ENCODE results near the gene SHANK1. TPM values are rescaled to one million over a fixed set of nuclear protein-coding genes. Genes with fewer than 3 reads are reported as not detected.

The SHANK1 gene
- total RNA-seq, 6 donors from 2014 or later: 0.40 to 0.54 TPM; not detected in 4

- ATAC-seq (ENCODE audit: low FRiP score in 2 of 2) (no peak), DNase-seq (no peak)
- peaks cover 2 to 37% (median 24%) of the 10 kb centered on the region in 4 donors for H3K27me3 ChIP-seq
- no peaks in the 10 kb centered on the region for H3K9me3 ChIP-seq
- 51% methylated on average over 7 of the region's 8 CpGs; no CpG with 5 or more reads in 1 of the 2 donors for WGBS, 2 donors
- TF ChIP-seq EP300 (IDR thresholded peaks at IDR 0.05) (no peak), POLR2AphosphoS5 (IDR thresholded peaks at IDR 0.05) (no peak), POLR2A (IDR thresholded peaks at IDR 0.05) (no peak), CTCF (IDR thresholded peaks at IDR 0.05) (no peak)
- H3K36me3 ChIP-seq: no peaks in the 10 kb centered on the region
- peaks cover 22 to 46% (median 34%) of the 10 kb centered on the region in 4 donors for H3K4me1 ChIP-seq
- H3K27ac ChIP-seq: no peak overlapping the region
- H3K4me3 ChIP-seq: no peak overlapping the region
These were observed 1.3 kb upstream of the SHANK1 start for GRCh38 chr19:50720921-50721381.

DNA sequence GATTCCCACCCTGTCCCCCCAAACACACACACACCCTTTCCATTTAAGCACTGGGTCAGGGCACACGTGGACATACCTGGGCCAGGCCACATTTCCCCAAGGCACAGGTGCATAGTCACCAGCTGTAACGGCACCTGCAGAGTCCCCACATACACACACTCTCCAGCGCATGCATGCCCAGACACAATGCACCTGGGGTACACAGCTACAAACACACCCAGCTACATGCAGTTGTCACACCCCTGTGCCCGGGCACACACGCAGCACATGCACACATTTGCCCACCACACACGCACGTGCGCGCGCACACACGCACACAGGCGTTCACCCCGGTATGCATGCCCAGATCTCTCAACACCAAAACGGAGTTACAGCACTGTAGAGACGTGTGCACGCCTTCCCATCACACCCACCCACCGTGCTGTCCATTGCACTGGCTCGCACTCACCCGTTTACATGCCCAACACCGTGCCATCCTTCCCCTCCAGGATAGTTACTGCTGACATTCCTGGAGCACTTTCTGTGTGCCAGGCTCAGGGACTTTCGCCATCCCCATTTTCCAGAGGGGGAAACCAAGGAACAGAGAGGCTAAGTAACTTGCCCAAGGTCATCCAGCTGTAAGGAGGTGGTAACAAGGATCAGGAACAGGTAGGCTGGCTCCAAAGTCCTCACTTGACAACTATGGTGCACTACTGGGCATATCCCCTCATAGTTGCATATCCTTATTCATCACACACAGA lies 749 bp upstream of the SHANK1 start:
- Histone ChIP-seq H3K9me3 (no peaks in the 10 kb centered on the region), H3K4me3 (no peak overlapping the region), H3K27me3 (peaks cover 2 to 37% (median 24%) of the 10 kb centered on the region in 4 donors), H3K4me1 (peaks cover 17 to 40% (median 30%) of the 10 kb centered on the region in 4 donors), H3K36me3 (no peaks in the 10 kb centered on the region), H3K27ac (no peak overlapping the region)
- peak in 1 of 2 donors; percentile 77 for DNase-seq
- ATAC-seq (ENCODE audit: low FRiP score in 2 of 2): no peak
- 56 to 63% methylated on average over 8 to 21 of the region's 21 CpGs for WGBS, 2 donors
- TF ChIP-seq POLR2A (IDR thresholded peaks at IDR 0.05) (no peak), CTCF (IDR thresholded peaks at IDR 0.05) (no peak), EP300 (IDR thresholded peaks at IDR 0.05) (no peak), POLR2AphosphoS5 (IDR thresholded peaks at IDR 0.05) (no peak)

GRCh38 chr19:50719119-50719435 lies 525 bp downstream of the SHANK1 start:
- ATAC-seq (ENCODE audit: low FRiP score in 2 of 2) (no peak), DNase-seq (peak in 1 of 2 donors; percentile 77)
- H3K27ac ChIP-seq: no peak overlapping the region
- TF ChIP-seq POLR2AphosphoS5 (IDR thresholded peaks at IDR 0.05) (no peak), CTCF (IDR thresholded peaks at IDR 0.05) (no peak), EP300 (IDR thresholded peaks at IDR 0.05) (no peak), POLR2A (IDR thresholded peaks at IDR 0.05) (no peak)
- H3K4me1 ChIP-seq: peaks cover 14 to 28% (median 19%) of the 10 kb centered on the region in 4 donors
- peaks cover 2 to 34% (median 23%) of the 10 kb centered on the region in 4 donors for H3K27me3 ChIP-seq
- H3K9me3 ChIP-seq: no peaks in the 10 kb centered on the region
- H3K36me3 ChIP-seq: no peaks in the 10 kb centered on the region
- WGBS, 2 donors: 3% methylated on average over 6 of the region's 30 CpGs; no CpG with 5 or more reads in 1 of the 2 donors
- H3K4me3 ChIP-seq: peak overlapping the region in 3 of 4 donors; percentile 10 to 35 (median 21)

DNA sequence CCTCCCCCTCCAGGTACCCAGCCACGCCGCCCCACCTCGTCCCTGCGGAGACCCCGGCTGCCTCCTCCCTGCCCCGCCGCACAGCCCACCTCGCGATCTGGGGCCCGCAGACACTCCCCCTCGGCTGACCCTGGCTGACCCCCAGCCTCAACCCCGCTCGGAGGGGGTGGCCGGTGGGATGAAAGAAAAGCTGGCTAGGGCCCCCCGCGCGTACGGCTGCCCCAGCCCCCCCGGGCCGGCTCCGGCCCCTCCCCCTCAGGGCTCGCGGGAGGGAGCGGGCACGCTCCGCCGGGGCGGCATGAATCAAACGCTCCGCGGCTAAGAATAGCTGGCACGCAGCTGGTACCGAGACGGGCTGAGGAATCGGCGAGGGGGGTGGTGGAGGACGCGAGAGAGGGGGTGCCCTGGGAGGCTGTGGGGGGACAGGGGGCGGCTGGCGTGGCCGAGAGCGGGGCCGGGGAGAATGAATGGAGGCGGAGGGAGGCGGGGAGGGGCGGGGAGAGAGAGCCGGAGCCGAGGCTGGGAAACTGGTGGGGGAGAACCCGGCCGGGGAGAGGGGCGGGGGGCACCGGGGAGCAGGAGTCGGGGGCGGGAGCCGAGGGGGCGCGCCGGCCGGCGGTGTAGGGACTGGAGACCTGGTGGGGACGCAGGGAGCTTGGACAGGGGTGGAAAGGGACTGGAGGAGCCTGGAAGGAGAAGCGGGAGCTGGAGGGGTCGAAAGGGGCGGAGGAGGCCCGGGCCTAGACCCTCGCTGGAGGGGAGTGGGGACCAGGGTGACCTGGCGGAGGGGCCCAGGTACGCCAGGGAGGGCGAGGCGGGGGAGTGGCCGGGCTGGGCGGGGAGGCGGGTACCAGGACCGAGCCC lies 1.1 kb downstream of the SHANK1 start:
- WGBS, 2 donors: 3 to 4% methylated on average over 19 to 21 of the region's 74 CpGs
- Histone ChIP-seq H3K27me3 (peaks cover 2 to 32% (median 21%) of the 10 kb centered on the region in 4 donors), H3K36me3 (no peaks in the 10 kb centered on the region), H3K4me3 (peak overlapping the region in 3 of 4 donors; percentile 13 to 35 (median 21)), H3K27ac (no peak overlapping the region), H3K9me3 (no peaks in the 10 kb centered on the region), H3K4me1 (peaks cover 13 to 22% (median 15%) of the 10 kb centered on the region in 4 donors)
- TF ChIP-seq CTCF (IDR thresholded peaks at IDR 0.05) (no peak), EP300 (IDR thresholded peaks at IDR 0.05) (no peak), POLR2AphosphoS5 (IDR thresholded peaks at IDR 0.05) (no peak), POLR2A (IDR thresholded peaks at IDR 0.05) (no peak)
- DNase-seq (peak in 1 of 2 donors; percentile 78), ATAC-seq (ENCODE audit: low FRiP score in 2 of 2) (no peak)

Data from upper lobe of left lung (tissue), 6 donors.